ENCODE results near the gene ZNF865.
A peak's percentile ranks its signal among the peaks of the same experiment; 100 is the strongest.

The ZNF865 gene

DNA sequence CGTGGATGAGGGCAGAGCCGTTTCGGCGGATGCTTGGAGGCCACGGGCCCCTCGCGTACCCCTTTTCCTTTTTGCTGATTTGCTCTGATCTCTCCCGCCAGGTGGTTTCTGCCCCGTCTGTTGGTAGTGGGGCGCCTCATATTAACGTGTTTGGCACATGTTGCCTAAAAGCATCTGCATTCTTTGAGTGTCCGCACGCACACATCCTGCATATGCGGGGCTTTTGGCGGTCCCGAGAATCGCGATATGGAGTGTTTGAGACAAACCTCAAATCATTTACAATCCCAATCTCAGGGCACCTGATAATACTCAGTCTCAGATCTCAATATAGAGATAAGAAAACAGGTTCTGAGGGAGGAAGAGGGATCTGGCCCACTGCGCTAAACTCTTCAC lies 50.2 kb downstream of the ZNF865 start:
- peaks cover 15% of the 10 kb centered on the region for H3K36me3 Mint-ChIP-seq
- H3K27ac Mint-ChIP-seq, result peak overlapping the region; percentile 98
- DNase-seq (ENCODE audit: low spot score in 2 of 2) (no peak), ATAC-seq (ENCODE audit: low read depth) (no peak)
- H3K4me3 Mint-ChIP-seq, result peak overlapping the region; percentile 97
- no peaks in the 10 kb centered on the region for H3K9me3 Mint-ChIP-seq
- H3K4me1 Mint-ChIP-seq, result peaks cover 35% of the 10 kb centered on the region
- H3K27me3 Mint-ChIP-seq, result no peaks in the 10 kb centered on the region

DNA sequence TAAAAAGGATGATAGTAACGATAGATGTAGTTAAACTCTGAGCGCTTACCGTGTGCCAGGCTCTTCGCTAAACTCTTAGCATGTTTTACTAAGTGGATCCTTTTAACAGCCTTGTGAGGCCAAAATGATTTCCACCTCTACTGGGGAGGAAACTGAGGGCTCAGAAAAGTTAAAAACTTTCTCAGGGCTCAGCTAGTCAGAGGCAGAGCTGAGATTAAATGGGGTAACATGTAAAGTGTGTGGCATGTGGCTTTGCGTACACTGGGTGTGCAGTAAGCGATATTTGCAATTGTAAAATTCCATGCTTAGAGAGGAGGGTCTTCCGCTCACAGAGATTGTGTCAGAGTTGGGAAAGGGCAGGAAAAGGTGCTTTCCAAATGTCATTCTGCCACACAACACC lies 51.1 kb downstream of the ZNF865 start:
- H3K9me3 Mint-ChIP-seq, result no peaks in the 10 kb centered on the region
- no peaks in the 10 kb centered on the region for H3K27me3 Mint-ChIP-seq
- no peak for DNase-seq (ENCODE audit: low spot score in 2 of 2)
- peak overlapping the region; percentile 98 for H3K27ac Mint-ChIP-seq
- H3K4me1 Mint-ChIP-seq, result peaks cover 33% of the 10 kb centered on the region
- H3K4me3 Mint-ChIP-seq, result peak overlapping the region; percentile 97
- peaks cover 12% of the 10 kb centered on the region for H3K36me3 Mint-ChIP-seq
- ATAC-seq (ENCODE audit: low read depth), result no peak

- peak overlapping the region; percentile 98 for H3K27ac Mint-ChIP-seq
- H3K27me3 Mint-ChIP-seq, result no peaks in the 10 kb centered on the region
- H3K36me3 Mint-ChIP-seq, result peaks cover 14% of the 10 kb centered on the region
- DNase-seq (ENCODE audit: low spot score in 2 of 2) (no peak), ATAC-seq (ENCODE audit: low read depth) (no peak)
- peak overlapping the region; percentile 97 for H3K4me3 Mint-ChIP-seq
- no peaks in the 10 kb centered on the region for H3K9me3 Mint-ChIP-seq
- peaks cover 36% of the 10 kb centered on the region for H3K4me1 Mint-ChIP-seq
Observed at GRCh38 chr19:55656988-55657747, 51.7 kb downstream of the ZNF865 start.

GRCh38 chr19:55658846-55659459 lies 53.5 kb downstream of the ZNF865 start:
- Mint-ChIP-seq H3K27me3 (no peaks in the 10 kb centered on the region), H3K9me3 (no peaks in the 10 kb centered on the region), H3K4me1 (peaks cover 45% of the 10 kb centered on the region), H3K27ac (peak overlapping the region; percentile 98), H3K4me3 (peak overlapping the region; percentile 73), H3K36me3 (peaks cover 27% of the 10 kb centered on the region)
- no peak for ATAC-seq (ENCODE audit: low read depth)
- no peak for DNase-seq (ENCODE audit: low spot score in 2 of 2)

DNA sequence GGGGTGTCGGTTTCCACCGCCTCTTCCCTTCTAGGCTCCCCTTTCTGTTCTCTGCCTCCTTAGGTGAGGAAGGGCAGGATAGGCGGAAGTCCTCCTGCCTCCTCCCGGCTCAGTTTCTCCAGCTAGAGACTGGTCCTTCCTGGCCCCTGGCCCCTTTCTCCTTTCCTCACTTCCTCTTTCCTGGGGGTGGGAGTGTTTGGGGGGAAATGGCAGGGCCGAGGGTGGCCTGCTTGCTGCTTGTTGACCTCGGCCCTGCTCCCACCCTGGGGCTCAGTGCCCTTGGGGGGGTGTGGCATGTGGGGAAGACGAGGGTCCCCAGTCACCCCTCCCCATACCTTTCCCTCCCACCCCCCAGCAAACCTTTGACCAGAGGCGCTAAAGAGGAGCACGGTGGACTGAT lies 54.4 kb downstream of the ZNF865 start:
- Mint-ChIP-seq H3K4me1 (peaks cover 45% of the 10 kb centered on the region), H3K27me3 (no peaks in the 10 kb centered on the region), H3K27ac (peak overlapping the region; percentile 88), H3K9me3 (no peaks in the 10 kb centered on the region), H3K4me3 (peak overlapping the region; percentile 73), H3K36me3 (peaks cover 32% of the 10 kb centered on the region)
- DNase-seq (ENCODE audit: low spot score in 2 of 2), result no peak
- ATAC-seq (ENCODE audit: low read depth), result no peak

DNA sequence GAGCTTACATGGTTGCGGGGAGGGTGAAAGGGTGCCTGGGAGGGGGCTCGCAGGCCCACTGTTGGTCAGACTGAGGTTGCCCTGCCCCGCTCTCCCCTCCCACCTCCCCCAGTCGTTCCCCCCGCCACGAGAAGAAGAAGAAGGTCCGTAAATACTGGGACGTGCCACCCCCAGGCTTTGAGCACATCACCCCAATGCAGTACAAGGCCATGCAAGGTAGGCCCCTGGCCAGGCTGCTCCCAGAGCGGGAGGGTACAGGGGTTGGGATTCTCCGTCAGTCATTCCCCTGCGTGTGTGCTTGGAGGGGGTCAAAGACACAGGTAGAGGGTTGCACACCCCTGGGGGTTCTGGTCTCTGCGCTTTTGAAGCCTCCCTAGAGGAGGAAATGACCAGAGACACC lies 55.0 kb downstream of the ZNF865 start:
- no peak for ATAC-seq (ENCODE audit: low read depth)
- H3K36me3 Mint-ChIP-seq, result peaks cover 32% of the 10 kb centered on the region

GRCh38 chr19:55660991-55661390 lies 55.5 kb downstream of the ZNF865 start:
- H3K36me3 Mint-ChIP-seq, result peaks cover 32% of the 10 kb centered on the region
- H3K4me1 Mint-ChIP-seq, result peaks cover 40% of the 10 kb centered on the region
- H3K27ac Mint-ChIP-seq, result peak overlapping the region; percentile 88
- H3K9me3 Mint-ChIP-seq, result no peaks in the 10 kb centered on the region
- no peaks in the 10 kb centered on the region for H3K27me3 Mint-ChIP-seq
- DNase-seq (ENCODE audit: low spot score in 2 of 2) (no peak), ATAC-seq (ENCODE audit: low read depth) (no peak)
- H3K4me3 Mint-ChIP-seq, result no peak overlapping the region

More for the DNA sequence above, 55.0 kb downstream of the ZNF865 start:
- Mint-ChIP-seq H3K9me3 (no peaks in the 10 kb centered on the region), H3K27ac (peak overlapping the region; percentile 88), H3K4me1 (peaks cover 45% of the 10 kb centered on the region), H3K4me3 (no peak overlapping the region), H3K27me3 (no peaks in the 10 kb centered on the region)
- DNase-seq (ENCODE audit: low spot score in 2 of 2), result no peak

DNA sequence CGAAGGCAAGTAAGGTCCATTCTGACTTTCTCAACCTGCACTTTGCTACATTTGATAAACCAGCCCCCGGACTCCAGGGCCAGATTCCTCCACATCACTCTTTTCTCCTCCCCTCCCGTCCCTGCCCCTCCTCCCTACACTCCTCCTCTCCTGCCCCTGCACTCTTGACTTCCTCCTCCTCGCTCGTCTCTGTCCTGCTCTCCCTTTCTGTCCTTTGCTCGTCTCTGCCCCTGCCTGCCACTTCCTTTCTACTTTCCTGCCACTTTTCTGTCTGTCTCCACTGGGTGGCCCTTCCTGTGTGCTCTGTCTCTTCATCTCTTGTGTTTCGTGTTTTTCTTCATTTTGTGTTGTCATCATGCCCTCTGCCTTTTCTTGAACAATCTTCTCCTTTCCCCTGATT lies 56.4 kb downstream of the ZNF865 start:
- Mint-ChIP-seq H3K36me3 (peaks cover 32% of the 10 kb centered on the region), H3K4me1 (peaks cover 40% of the 10 kb centered on the region)

GRCh38 chr19:55663846-55664536 lies 58.5 kb downstream of the ZNF865 start:
- Mint-ChIP-seq H3K9me3 (no peaks in the 10 kb centered on the region), H3K27ac (no peak overlapping the region), H3K27me3 (no peaks in the 10 kb centered on the region), H3K36me3 (peaks cover 32% of the 10 kb centered on the region), H3K4me1 (peaks cover 28% of the 10 kb centered on the region), H3K4me3 (no peak overlapping the region)
- no peak for DNase-seq (ENCODE audit: low spot score in 2 of 2)
- no peak for ATAC-seq (ENCODE audit: low read depth)

More for the DNA sequence above, 56.4 kb downstream of the ZNF865 start:
- Mint-ChIP-seq H3K9me3 (no peaks in the 10 kb centered on the region), H3K27ac (peak overlapping the region; percentile 18), H3K4me3 (peak overlapping the region; percentile 2), H3K27me3 (no peaks in the 10 kb centered on the region)
- no peak for ATAC-seq (ENCODE audit: low read depth)
- no peak for DNase-seq (ENCODE audit: low spot score in 2 of 2)

DNA sequence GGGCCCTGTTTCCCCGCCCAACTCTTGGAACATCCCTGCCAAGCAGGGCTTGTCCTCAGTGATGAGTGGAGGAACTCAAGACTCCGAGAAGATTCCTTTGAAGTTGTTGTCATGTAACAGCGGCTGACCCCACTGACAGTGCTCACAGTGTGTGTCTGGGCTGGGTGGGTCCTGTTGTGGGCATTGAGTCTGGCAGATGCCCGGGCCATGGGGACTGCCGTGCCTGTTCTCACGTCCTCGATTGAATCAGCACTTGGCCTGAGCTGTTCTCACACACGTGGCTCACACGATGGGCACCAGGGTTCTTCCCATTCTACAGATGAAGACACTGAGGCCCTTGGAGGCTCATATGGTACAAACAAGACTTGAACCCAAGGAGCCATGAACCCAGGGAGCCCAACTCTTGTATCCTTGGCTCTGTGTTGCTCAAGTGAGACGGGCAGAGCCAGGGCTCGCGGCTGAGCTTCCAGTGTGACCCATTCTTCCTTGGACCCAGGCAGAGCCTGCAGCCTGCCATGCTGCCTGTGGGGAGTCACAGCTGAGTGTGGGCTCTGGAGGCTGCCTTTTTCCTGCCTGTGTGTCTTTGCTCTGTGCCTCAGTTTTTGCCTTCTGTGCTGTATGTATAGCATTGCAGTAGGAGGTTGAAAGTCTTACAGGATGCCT lies 61.0 kb downstream of the ZNF865 start:
- Mint-ChIP-seq H3K27me3 (no peaks in the 10 kb centered on the region), H3K4me3 (no peak overlapping the region), H3K9me3 (no peaks in the 10 kb centered on the region), H3K4me1 (peaks cover 34% of the 10 kb centered on the region), H3K36me3 (peaks cover 27% of the 10 kb centered on the region), H3K27ac (no peak overlapping the region)
- ATAC-seq (ENCODE audit: low read depth) (no peak), DNase-seq (ENCODE audit: low spot score in 2 of 2) (no peak)

Measured in memory B cell (primary cell).